Measurements from ENCODE around the gene FAF2.
"Not testable (repeated sequence)": the region's sequence is repeated elsewhere in the genome, so short reads cannot be mapped to it uniquely, and the experiment has no call there.

FAF2 gene

DNA sequence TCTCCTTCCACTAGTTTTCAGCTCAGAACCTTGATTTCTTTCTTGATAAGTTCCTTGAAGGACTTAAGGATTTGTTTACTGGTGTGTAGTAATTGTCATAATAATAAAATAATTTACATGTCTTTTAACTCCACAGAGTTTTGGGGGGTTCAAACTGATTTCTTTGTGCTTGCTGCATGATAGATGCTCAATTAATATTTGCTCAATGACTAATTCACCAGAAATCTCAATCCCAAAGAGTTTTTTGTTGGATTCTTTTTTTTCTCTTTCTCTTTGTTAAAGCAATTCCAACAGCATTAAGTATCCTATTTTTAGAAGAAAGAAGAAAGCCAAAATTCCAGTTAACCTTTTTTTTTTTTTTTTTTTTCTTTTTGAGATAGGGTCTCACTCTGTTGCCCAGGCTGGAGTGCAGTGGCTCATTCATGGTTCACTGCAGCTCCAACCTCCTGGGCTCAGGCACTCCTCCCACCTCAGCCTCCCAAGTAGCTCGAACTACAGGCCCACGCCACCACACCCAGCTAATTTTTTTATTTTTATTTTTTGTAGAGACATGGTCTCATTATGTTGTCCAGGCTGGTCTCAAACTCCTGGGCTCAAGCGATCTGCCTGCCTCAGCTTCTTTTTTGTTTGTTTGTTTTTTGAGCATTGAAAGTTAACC, 10.8 kb downstream of the FAF2 start:
- Mint-ChIP-seq H3K4me1 (ENCODE audit: low read depth) (peaks cover 10% of the 10 kb centered on the region), H3K27me3 (ENCODE audit: low read depth) (no peaks in the 10 kb centered on the region), H3K36me3 (ENCODE audit: low read depth) (peaks cover 26% of the 10 kb centered on the region), H3K9me3 (peaks cover 7% of the 10 kb centered on the region), H3K27ac (peak overlapping the region; percentile 35), H3K4me3 (peak overlapping the region; percentile 16)
- no peak for DNase-seq (ENCODE audit: low spot score)

GRCh38 chr5:176461349-176461748, 13.2 kb downstream of the FAF2 start:
- Mint-ChIP-seq H3K4me1 (ENCODE audit: low read depth) (peaks cover 11% of the 10 kb centered on the region), H3K36me3 (ENCODE audit: low read depth) (peaks cover 23% of the 10 kb centered on the region), H3K9me3 (peaks cover 7% of the 10 kb centered on the region), H3K27ac (no peak overlapping the region), H3K27me3 (ENCODE audit: low read depth) (no peaks in the 10 kb centered on the region), H3K4me3 (no peak overlapping the region)
- no peak for DNase-seq (ENCODE audit: low spot score)

GRCh38 chr5:176463113-176463764, 15.1 kb downstream of the FAF2 start:
- no peak overlapping the region for H3K27ac Mint-ChIP-seq
- no peak overlapping the region for H3K4me3 Mint-ChIP-seq
- DNase-seq (ENCODE audit: low spot score) = no peak
- H3K36me3 Mint-ChIP-seq (ENCODE audit: low read depth) = peaks cover 23% of the 10 kb centered on the region
- no peaks in the 10 kb centered on the region for H3K27me3 Mint-ChIP-seq (ENCODE audit: low read depth)
- H3K4me1 Mint-ChIP-seq (ENCODE audit: low read depth) = peaks cover 12% of the 10 kb centered on the region
- H3K9me3 Mint-ChIP-seq = peaks cover 7% of the 10 kb centered on the region

DNA sequence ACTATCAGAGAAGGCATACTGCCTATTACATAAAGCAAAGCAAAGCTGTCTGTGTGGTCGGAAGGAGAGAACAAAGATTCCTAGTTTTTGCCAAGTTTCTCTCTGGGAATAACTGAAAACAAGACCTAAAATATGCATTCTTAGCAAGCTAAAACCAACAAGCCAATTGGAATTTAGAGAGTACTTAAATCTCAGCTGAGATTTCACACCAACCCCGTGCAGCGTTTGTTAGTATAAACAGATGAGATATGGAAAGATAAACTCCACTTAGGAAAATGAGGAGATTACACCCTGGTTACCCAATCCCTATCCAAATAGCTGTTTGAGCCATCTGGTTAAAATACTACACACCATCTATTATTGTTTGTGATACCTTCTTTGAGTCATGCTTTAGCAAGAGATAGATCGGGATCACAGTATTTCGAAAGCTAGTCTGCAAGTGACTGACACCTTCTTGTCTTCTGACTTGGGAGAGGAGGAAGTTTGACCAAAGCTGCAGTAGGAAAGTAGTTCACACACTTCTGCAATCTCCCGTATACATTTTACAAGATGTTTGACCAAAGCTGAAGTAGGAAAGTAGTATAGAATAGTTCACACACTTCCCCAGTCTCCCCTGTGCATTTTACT, 18.2 kb downstream of the FAF2 start:
- H3K4me1 Mint-ChIP-seq (ENCODE audit: low read depth) = peaks cover 6% of the 10 kb centered on the region
- no peaks in the 10 kb centered on the region for H3K27me3 Mint-ChIP-seq (ENCODE audit: low read depth)
- peaks cover 16% of the 10 kb centered on the region for H3K36me3 Mint-ChIP-seq (ENCODE audit: low read depth)
- H3K4me3 Mint-ChIP-seq = no peak overlapping the region
- no peaks in the 10 kb centered on the region for H3K9me3 Mint-ChIP-seq
- DNase-seq (ENCODE audit: low spot score) = no peak
- no peak overlapping the region for H3K27ac Mint-ChIP-seq

DNA sequence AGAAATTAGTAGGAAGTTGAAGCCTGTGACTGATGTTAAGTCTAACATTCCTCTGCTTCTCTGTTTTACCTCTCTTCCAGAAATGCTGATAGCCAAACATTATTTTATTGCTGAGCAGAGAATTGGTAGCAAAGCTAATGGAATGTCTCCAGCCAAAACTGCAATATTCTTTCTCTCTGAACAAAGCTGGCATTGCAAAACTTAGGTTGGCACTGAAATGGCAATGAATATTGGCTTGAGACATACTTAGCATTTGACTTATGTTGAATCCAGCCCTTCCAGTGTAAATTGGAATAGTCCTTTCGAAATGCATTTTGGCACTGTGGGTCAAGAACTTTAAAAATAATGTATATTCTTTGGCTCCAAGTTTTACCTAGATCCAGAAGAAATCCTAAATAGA, 21.1 kb downstream of the FAF2 start:
- no peaks in the 10 kb centered on the region for H3K27me3 Mint-ChIP-seq (ENCODE audit: low read depth)
- no peak overlapping the region for H3K27ac Mint-ChIP-seq
- no peak for DNase-seq (ENCODE audit: low spot score)
- H3K9me3 Mint-ChIP-seq = no peaks in the 10 kb centered on the region
- H3K36me3 Mint-ChIP-seq (ENCODE audit: low read depth) = peaks cover 27% of the 10 kb centered on the region
- H3K4me1 Mint-ChIP-seq (ENCODE audit: low read depth) = peaks cover 7% of the 10 kb centered on the region
- no peak overlapping the region for H3K4me3 Mint-ChIP-seq

DNA sequence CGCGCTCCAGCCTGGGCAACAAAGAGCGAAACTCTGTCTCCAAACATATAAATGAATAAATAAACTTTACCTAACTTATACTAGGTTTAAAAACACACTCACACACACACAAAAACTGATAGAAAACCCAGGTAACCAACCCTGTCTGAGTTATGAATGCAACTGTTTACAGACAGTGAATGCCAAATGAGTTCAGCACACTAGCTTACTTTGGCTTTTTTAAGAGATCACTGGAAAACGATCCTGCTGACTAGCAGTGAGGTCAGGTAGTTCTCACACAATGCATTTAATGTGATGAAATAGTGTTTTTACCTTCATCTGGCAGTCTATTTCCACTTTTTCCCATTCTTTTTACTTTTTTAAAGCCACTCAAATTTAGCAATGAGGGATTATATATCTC, 22.4 kb downstream of the FAF2 start:
- Mint-ChIP-seq H3K9me3 (no peaks in the 10 kb centered on the region), H3K4me3 (no peak overlapping the region), H3K4me1 (ENCODE audit: low read depth) (peaks cover 7% of the 10 kb centered on the region), H3K27ac (no peak overlapping the region), H3K36me3 (ENCODE audit: low read depth) (peaks cover 31% of the 10 kb centered on the region), H3K27me3 (ENCODE audit: low read depth) (no peaks in the 10 kb centered on the region)
- DNase-seq (ENCODE audit: low spot score) = no peak

DNA sequence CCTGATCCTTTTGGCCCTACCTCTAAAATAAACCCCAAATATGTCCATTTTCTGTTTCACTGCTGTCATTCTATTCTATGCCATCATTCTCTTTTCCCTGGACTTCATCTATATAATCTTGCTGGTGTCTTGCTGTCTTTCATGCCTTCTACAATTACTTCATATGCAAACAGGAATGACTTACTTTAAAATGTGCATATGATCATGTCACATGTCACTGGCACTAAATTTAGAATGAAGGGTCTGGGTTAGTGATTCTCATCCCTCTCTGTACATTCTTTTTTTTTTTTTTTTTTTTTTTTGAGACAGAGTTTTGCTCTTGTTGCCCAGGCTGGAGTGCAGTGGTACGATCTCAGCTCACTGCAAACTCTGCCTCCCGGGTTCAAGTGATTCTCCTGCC, 22.9 kb downstream of the FAF2 start:
- Mint-ChIP-seq H3K9me3 (no peaks in the 10 kb centered on the region), H3K36me3 (ENCODE audit: low read depth) (peaks cover 28% of the 10 kb centered on the region), H3K4me3 (no peak overlapping the region), H3K27ac (no peak overlapping the region), H3K27me3 (ENCODE audit: low read depth) (no peaks in the 10 kb centered on the region), H3K4me1 (ENCODE audit: low read depth) (peaks cover 5% of the 10 kb centered on the region)
- no peak for DNase-seq (ENCODE audit: low spot score)

DNA sequence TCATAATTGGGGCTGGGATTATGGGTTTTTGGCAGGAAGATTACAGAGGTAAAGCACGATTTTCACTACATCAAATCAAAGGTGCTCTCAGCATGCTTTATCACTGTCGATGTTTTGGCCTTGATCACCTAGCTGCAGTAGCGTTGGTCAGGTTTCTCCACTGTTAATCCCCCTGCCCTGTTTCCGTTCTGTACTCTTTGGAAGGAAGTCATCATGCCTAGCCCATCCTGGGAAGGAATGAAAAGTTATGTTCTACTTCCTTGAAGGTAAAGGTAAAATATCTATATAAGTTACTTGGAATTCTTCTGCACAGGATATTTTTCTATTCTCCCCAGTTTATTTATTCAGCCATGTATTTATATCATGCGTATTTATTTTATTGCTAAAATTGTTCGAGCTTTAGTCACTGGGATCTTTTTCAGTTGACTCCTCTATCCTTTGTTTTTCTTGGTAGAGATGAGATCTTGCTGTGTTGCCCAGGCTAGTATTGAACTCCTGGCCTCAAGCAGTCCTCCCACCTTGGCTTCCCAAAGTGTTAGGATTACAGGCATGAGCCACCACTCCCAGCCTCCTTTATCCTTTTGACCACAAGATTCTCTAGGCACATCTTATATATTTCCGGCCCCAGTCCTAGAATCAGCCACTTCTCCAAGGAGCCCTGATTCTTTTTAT, 25.3 kb downstream of the FAF2 start:
- no peak for DNase-seq (ENCODE audit: low spot score)
- Mint-ChIP-seq H3K27ac (no peak overlapping the region), H3K4me1 (ENCODE audit: low read depth) (peaks cover 3% of the 10 kb centered on the region), H3K27me3 (ENCODE audit: low read depth) (no peaks in the 10 kb centered on the region), H3K36me3 (ENCODE audit: low read depth) (peaks cover 29% of the 10 kb centered on the region), H3K4me3 (no peak overlapping the region), H3K9me3 (no peaks in the 10 kb centered on the region)

GRCh38 chr5:176474476-176474875, 26.3 kb downstream of the FAF2 start:
- Mint-ChIP-seq H3K27me3 (ENCODE audit: low read depth) (no peaks in the 10 kb centered on the region), H3K9me3 (no peaks in the 10 kb centered on the region), H3K36me3 (ENCODE audit: low read depth) (peaks cover 33% of the 10 kb centered on the region), H3K27ac (no peak overlapping the region), H3K4me1 (ENCODE audit: low read depth) (peaks cover 3% of the 10 kb centered on the region), H3K4me3 (no peak overlapping the region)
- DNase-seq (ENCODE audit: low spot score) = no peak

GRCh38 chr5:176481711-176482110, 33.5 kb downstream of the FAF2 start:
- no peak for DNase-seq (ENCODE audit: low spot score)
- Mint-ChIP-seq H3K27me3 (ENCODE audit: low read depth) (no peaks in the 10 kb centered on the region), H3K27ac (no peak overlapping the region), H3K4me3 (no peak overlapping the region), H3K4me1 (ENCODE audit: low read depth) (peaks cover 32% of the 10 kb centered on the region), H3K36me3 (ENCODE audit: low read depth) (peaks cover 40% of the 10 kb centered on the region), H3K9me3 (no peaks in the 10 kb centered on the region)

GRCh38 chr5:176485176-176485575, 37.0 kb downstream of the FAF2 start:
- no peak overlapping the region for H3K4me3 Mint-ChIP-seq
- H3K4me1 Mint-ChIP-seq (ENCODE audit: low read depth) = peaks cover 51% of the 10 kb centered on the region
- H3K27ac Mint-ChIP-seq = no peak overlapping the region
- H3K27me3 Mint-ChIP-seq (ENCODE audit: low read depth) = no peaks in the 10 kb centered on the region
- H3K36me3 Mint-ChIP-seq (ENCODE audit: low read depth) = peaks cover 51% of the 10 kb centered on the region
- H3K9me3 Mint-ChIP-seq = no peaks in the 10 kb centered on the region
- DNase-seq (ENCODE audit: low spot score) = no peak

DNA sequence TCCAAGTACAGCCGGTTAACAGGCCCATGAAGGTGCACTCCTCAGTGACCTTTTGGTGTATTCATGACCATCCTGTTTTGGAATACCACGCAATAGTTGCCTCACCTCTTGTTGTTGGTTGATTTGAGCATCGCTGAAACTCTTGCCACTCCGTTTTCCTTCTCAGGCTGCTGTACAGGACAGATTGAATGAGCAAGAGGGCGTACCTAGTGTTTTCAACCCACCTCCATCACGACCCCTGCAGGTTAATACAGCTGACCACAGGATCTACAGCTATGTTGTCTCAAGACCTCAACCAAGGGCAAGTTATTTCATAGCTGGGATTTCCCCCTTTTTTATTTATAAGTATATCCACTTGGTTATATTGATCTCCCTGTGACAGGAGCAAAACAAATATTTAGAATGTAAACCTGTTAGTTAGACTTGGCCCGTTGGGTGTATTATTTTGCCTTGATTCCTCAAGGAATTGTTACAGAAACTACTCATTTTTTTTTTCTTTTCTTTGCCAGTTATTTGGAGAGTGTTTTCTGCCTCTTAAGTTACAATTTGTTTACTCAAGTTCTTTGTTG, 38.1 kb downstream of the FAF2 start:
- H3K27me3 Mint-ChIP-seq (ENCODE audit: low read depth) = no peaks in the 10 kb centered on the region
- peaks cover 62% of the 10 kb centered on the region for H3K36me3 Mint-ChIP-seq (ENCODE audit: low read depth)
- H3K4me1 Mint-ChIP-seq (ENCODE audit: low read depth) = peaks cover 52% of the 10 kb centered on the region
- peak overlapping the region; percentile 37 for H3K4me3 Mint-ChIP-seq
- no peak for DNase-seq (ENCODE audit: low spot score)
- H3K27ac Mint-ChIP-seq = peak overlapping the region; percentile 60
- H3K9me3 Mint-ChIP-seq = no peaks in the 10 kb centered on the region

DNA sequence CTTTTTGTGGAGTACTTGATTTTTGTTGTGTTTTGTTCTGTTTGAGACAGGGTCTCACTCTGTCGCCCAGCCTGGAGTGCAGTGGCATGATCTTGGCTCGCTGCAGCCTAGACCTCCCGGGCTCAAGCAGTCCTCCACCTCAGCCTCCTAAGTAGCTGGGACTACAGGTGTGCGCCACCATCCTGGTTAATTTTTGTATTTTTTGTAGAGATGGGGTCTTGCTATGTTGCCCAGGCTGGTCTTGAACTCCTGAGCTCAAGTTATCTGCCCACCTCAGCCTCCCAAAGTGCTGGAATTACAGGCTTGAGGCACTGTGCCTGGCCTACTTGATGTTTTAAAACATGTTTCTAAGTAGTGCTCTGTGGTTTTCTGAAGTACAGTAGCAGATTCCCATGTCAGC, 39.0 kb downstream of the FAF2 start:
- not testable (repeated sequence) for H3K9me3 Mint-ChIP-seq; H3K27me3 Mint-ChIP-seq (ENCODE audit: low read depth); DNase-seq (ENCODE audit: low spot score)
- Mint-ChIP-seq H3K36me3 (ENCODE audit: low read depth) (peaks cover 65% of the 10 kb centered on the region), H3K4me3 (peak overlapping the region; percentile 37), H3K4me1 (ENCODE audit: low read depth) (peaks cover 48% of the 10 kb centered on the region), H3K27ac (peak overlapping the region; percentile 73)

DNA sequence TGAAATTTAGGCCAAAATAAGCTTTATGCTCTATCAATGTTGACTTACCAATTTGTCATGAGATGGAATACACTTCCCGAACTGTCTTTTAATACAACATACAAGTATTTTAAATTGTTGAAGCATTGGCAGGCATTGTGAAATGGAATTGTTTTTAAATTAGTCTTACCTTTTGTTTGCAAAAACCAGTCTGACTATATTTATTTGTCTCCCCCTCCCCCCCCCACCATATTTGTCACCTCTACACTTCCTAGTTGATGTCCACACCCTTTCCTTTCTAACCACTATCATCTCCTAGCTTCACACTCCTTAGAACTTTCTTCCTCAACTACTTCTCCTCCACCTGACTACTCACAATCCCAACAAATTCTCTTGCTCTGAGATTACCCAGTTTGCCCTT, 40.9 kb downstream of the FAF2 start:
- peak overlapping the region; percentile 96 for H3K27ac Mint-ChIP-seq
- H3K4me3 Mint-ChIP-seq = peak overlapping the region; percentile 82
- H3K4me1 Mint-ChIP-seq (ENCODE audit: low read depth) = peaks cover 45% of the 10 kb centered on the region
- peaks cover 71% of the 10 kb centered on the region for H3K36me3 Mint-ChIP-seq (ENCODE audit: low read depth)
- no peaks in the 10 kb centered on the region for H3K9me3 Mint-ChIP-seq
- H3K27me3 Mint-ChIP-seq (ENCODE audit: low read depth) = no peaks in the 10 kb centered on the region
- no peak for DNase-seq (ENCODE audit: low spot score)

Data from T-helper 2 cell treated with Interferon-gamma antibody and Interleukin-4, amounts not matched to agents 5 μg/mL and 100 μg/mL, for 36 hours (primary cell).